GM21619 (cell line): Measurements from ENCODE around the gene MARF1.
"Not testable (repeated sequence)": the region's sequence is repeated elsewhere in the genome, so short reads cannot be mapped to it uniquely, and the experiment has no call there.

Experiments
- ATAC-seq: cut with Tn5 transposase; IDR thresholded peaks from one replicate; pipeline ENCODE4 v1.9.1; 2021; ENCODE audit not compliant: unreplicated experiment

The MARF1 gene

DNA sequence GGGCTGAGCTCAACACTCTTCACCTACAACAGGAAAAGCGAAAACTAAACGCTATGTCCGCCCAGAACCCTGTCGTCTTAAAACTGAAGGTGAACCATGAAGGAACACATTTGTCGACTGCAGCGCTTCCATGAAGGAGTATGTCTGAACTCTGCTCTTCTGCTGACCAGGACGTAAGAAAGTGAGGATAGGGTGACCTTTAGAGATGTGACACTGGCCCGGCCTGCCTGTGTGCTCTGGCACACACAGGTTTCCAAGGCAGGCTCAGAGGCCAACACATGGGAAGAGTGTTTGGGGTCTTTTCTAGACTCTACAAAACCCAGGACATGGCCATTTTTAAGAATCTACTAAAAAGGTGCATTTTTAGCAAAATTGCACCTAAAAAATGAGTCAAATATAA lies 21.1 kb downstream of the MARF1 start:
- no peak for ATAC-seq

- ATAC-seq, result no peak
Observed at GRCh38 chr16:15621456-15621855, 21.5 kb downstream of the MARF1 start.

- no peak for ATAC-seq
Observed at GRCh38 chr16:15620611-15621195, 22.3 kb downstream of the MARF1 start.

GRCh38 chr16:15618392-15618791 lies 24.6 kb downstream of the MARF1 start:
- ATAC-seq, result no peak

GRCh38 chr16:15617901-15618300 lies 25.1 kb downstream of the MARF1 start:
- ATAC-seq, result no peak

DNA sequence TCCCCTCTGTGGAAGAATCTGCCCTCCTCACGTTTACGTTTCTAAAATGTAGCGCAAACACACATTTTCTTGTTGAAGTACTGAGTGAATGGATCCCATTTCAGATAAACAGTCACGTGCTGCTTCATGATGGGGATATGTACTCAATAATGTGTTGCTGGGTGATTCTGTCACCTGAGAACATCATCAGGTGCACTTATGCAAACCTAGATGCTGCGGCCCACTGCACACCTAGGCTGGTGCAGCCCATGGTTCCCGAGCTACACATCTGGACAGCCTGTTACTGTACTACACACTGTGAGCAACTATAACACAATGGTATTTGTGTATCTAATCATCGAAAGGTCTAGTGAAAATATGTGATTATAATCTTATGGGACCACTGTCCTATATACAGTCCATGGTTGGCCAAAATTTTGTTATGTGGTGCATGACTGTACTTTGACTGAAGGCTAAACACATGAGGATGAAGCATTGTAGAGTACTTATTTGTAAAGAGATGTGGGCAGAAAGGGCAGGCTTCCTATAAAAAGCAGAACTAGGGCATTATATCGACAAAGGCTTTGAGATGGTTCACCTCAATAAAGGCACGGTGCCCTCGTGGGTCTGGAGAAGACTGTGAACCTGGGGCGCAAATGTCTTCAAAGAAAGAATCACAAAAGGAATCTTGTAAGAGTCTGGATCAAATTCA lies 26.3 kb downstream of the MARF1 start:
- ATAC-seq, result no peak

DNA sequence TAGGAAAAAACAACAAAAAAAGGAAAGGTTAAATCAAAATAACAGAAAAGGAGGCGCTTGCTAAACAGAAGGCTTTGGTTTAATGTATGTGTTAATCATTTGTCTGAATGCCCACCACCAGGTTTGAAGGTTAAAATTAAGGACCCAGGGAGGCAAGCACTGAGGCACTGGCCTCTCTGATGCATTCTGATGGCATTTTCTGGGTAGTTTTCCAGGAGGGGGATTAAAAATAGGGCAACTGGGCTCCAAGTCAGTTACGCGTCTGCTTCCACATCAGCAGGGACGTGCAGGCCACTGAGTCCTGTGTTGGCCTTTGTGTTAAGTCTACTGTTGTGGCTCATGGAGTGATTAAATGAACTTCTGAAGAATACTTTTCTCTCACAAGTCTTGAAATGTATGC lies 26.9 kb downstream of the MARF1 start:
- no peak for ATAC-seq

GRCh38 chr16:15613676-15614075 lies 29.3 kb downstream of the MARF1 start:
- no peak for ATAC-seq

GRCh38 chr16:15611610-15612009 lies 31.3 kb downstream of the MARF1 start:
- ATAC-seq, result no peak

DNA sequence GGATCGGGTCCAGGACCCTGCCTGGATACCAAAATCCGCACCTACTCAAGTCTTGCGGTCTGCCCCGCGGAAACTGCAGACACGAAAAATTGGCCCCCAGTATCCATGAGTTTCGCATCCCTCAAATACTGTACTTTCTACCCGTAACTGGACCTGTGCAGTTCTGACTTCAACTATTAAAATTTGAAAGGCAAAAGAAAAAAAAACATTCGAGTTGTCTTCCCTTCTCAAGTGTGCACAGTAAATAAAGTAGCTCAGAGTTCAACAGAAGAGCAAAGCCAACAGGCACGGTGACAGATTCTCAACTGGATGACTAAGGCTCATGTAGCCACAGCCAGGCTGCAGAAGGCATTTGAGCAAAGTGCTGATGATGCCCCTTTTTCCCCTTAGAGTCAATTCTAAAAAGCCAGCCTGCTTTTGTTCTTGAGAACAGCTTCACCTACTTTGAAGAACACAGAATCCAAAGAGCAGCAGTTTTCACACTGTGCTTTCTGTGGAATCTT lies 32.5 kb downstream of the MARF1 start:
- ATAC-seq, result no peak

GRCh38 chr16:15609286-15609649 lies 33.7 kb downstream of the MARF1 start:
- no peak for ATAC-seq

GRCh38 chr16:15608398-15609285 lies 34.3 kb downstream of the MARF1 start:
- no peak for ATAC-seq

DNA sequence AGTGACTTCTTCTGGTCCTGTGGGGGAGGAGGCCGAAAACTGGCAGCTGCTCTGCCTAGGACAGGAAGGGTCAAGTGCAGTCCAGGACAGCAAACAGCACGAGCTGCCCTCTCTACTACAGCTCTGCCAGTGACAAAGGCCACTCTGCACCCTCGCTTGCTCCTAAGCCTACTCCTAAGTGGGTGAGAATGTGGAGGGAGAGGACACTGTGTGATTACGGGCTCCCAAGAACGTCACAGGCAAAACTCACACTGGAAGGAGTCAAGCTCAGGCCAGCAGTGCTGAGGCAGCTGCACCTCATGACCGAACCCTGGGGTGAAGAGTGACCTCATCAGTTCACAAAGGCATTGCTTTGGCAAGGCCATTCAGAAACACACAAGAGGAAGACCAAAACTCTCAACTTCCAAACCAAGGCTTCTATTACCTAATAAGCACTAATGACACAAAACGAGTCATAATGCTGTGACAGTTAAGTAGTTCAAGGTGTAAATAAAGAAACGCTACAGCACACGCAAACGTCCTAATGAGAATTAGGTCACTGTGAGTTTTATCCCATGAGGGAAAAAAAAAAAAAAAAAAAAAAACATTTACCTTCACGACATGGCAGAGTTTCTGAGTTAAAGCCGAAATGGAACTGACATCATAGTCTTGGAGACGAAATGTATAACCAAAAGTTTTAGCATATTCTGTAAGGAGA lies 35.1 kb downstream of the MARF1 start:
- ATAC-seq, result no peak

DNA sequence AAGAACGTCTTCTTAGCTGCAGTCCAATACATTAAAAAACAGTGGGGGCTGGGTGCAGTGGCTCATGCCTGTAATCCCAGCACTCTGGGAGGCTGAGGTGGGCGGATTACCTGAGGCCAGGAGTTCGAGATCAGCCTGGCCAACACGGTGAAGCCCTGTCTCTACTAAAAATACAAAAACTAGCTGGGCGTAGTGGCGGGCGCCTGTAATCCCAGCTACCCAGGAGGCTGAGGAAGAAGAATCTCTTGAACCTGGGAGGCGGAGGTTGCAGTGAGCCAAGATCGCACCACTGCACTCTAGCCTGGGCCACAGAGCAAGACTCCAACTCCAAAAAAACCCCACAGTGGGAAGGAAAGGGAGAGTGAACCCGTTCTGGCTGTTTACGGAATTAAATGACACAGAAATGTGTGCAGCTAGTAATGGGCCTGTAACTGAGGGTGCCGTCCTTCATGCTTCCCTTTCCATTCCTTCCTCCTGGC lies 35.7 kb downstream of the MARF1 start:
- not testable (repeated sequence) for ATAC-seq

GRCh38 chr16:15606518-15607220 lies 36.3 kb downstream of the MARF1 start:
- no peak for ATAC-seq

DNA sequence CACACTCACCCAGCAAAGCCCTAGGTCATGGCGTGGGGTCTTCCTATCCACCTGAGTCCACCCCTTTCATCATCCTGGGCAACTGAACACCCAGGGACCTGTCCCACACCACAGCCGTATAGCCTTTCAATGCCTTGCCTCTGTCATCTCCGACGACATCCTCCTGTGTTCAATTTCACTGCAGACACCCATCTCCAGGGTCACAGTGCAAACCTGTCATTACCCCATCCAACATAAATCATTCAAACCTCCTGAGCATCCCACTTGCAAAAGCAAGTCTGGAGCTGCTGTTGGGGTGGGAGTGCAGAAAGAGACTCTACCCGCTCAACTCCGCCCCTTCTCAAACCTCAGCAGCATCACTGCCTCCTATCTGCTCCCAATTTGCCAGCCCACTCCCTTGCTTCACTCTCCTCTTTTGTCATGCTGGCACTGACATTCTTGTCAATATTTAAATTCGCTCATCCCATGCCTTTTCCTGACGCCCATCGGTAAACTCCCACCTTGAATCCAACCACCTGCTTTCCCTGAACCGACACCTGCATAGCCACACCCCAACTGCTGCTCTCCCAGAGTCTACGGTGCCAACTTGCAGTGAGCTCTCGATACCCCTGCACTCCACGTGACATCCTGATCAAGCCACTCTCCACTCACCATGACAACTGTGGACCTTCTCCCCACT lies 37.0 kb downstream of the MARF1 start:
- ATAC-seq, result no peak

DNA sequence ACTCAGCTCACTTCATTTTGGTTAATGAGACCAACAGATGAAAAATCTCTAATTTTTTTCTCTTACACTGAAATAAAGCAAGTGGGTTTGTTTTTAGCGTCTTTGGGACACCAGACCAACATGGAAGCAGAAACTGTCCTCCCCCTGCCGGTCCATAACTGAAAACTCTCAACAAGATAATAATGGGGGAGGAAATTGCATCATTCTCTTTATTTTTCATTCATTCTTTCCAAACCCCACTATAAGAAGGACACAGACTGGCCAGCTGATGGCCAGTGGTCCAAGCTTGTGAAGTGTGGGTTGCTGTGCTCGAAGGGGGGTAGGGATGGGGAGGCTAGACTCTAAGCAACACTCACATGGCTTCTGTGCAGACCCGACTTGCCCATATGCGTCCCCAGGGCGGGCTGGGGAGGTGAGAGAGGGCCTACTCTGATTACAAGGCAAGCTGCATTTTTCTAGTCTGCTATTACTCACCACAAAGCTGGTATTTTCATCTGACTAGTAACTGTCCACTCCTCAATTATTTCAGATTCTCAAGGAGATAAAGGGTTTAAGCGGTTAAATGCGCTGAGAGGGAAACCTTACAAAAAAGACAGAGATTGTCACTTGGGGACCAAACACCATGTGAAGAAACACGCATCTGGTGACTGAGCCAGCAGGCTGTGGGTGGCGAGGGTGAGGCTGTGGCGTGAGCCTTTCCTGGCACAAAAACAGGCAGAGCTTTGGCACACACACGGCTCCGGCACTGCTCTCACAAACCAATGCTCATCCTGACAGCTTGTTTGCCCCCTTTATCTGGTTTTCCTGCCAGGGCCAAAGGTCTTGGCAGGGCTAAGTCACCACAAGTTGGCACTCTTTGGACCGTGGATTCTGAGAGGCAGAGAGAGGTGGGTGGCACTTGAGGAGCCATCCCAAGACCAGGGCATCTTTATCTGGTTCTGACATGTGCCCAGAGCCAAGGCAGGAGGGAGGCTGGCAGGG lies 38.2 kb downstream of the MARF1 start:
- no peak for ATAC-seq

DNA sequence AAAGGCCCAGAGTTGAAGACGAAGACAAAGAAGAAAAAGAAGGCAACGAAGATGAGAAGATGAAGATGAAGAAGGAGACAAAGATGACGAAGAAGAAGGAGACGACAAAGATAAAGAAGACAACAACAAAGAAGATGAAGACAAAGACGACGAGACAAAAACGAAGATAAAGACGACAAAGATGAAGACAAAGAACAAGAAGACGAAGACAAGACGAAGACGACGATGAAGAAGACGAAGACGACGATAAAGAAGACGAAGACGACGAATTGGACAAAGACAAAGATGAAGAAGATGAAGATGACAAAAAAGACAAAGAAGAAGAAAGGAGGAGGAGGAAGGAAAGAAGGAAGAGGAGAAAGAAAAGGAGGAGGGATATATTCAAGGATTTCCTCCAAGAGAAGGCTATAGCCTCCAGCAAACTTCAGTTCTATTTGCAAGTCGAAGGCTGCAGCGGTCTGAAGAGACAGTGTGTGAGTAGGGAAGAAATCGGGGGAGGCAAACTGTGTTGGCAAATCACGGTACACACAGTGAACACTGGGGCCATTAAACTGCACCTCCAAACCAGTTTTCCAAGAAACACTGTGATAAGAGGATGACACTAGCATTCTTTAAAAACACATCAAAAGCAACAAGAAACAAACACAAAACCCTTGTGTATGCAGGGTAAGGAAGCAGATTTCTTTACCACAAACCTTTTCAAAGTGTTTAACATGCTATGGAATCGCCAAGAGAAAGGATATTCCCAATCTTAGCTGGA lies 40.5 kb downstream of the MARF1 start:
- ATAC-seq, result no peak
